HG03558 (cell line): ENCODE results near the gene QPCT.
"Not testable (repeated sequence)": the region's sequence is repeated elsewhere in the genome, so short reads cannot be mapped to it uniquely, and the experiment has no call there.

ENCODE experiments used
- ATAC-seq: cut with Tn5 transposase; IDR thresholded peaks from one replicate; pipeline ENCODE4 v1.9.1; 2021; ENCODE audit warnings: moderate number of reproducible peaks; ENCODE audit not compliant: unreplicated experiment; ENCODE audit errors: extremely low read depth

QPCT gene

GRCh38 chr2:37344453-37345361 is at the start of gene QPCT:
Gene QPCT (plus strand): TSS chr2:37344630. CDS start chr2:37344732, 102 bp downstream.
- ATAC-seq: no peak

- ATAC-seq: not testable (repeated sequence)
These were observed 49.6 kb upstream of the QPCT start for GRCh38 chr2:37294858-37295257.

GRCh38 chr2:37295469-37296073 is 48.9 kb upstream of the QPCT start:
- ATAC-seq: no peak

GRCh38 chr2:37297632-37298031 is 46.8 kb upstream of the QPCT start:
- no peak for ATAC-seq

GRCh38 chr2:37300146-37300545 is 44.3 kb upstream of the QPCT start:
- no peak for ATAC-seq

- no peak for ATAC-seq
These were observed 43.9 kb upstream of the QPCT start for GRCh38 chr2:37300578-37300977.

GRCh38 chr2:37301408-37301807 is 43.0 kb upstream of the QPCT start:
- ATAC-seq: no peak

- no peak for ATAC-seq
These were observed 41.7 kb upstream of the QPCT start for GRCh38 chr2:37302701-37303252.

- ATAC-seq: no peak
These were observed 38.4 kb upstream of the QPCT start for GRCh38 chr2:37306024-37306423.

- ATAC-seq: no peak
These were observed 36.9 kb upstream of the QPCT start for GRCh38 chr2:37307500-37307899.

- no peak for ATAC-seq
These were observed 29.1 kb upstream of the QPCT start for GRCh38 chr2:37315364-37315763.

- ATAC-seq: no peak
These were observed 28.2 kb upstream of the QPCT start for GRCh38 chr2:37316181-37316580.

GRCh38 chr2:37317746-37318145 is 26.7 kb upstream of the QPCT start:
- ATAC-seq: no peak

- ATAC-seq: peak; percentile 70
These were observed 26.0 kb upstream of the QPCT start for GRCh38 chr2:37318401-37318800.

- ATAC-seq: no peak
These were observed 24.4 kb upstream of the QPCT start for GRCh38 chr2:37319754-37320609.

- no peak for ATAC-seq
These were observed 23.3 kb upstream of the QPCT start for GRCh38 chr2:37321029-37321682.

- no peak for ATAC-seq
These were observed 22.1 kb upstream of the QPCT start for GRCh38 chr2:37322368-37322767.

GRCh38 chr2:37323176-37323780 is 21.2 kb upstream of the QPCT start:
- no peak for ATAC-seq

GRCh38 chr2:37323781-37324535 is 20.5 kb upstream of the QPCT start:
- ATAC-seq: no peak
